Tibial nerve (tissue), 4 donors: ENCODE results near the gene SUMF1. TPM values are rescaled to one million over a fixed set of nuclear protein-coding genes. Genes with fewer than 3 reads are reported as not detected.

ENCODE experiments used
- DNase-seq, 2 donors: peaks; one replicate each; pipeline ENCODE4 v3.0.0-alpha.2; 2019; ENCODE audit warnings: low spot score in 2 of 2
- H3K27ac ChIP-seq, 4 donors: fragments of 200-600 bp; sonication (generic) in 3 of 4; one replicate each; pipeline ENCODE4 v1.5.1; 2017 to 2019; ENCODE audit warnings: mild to moderate bottlenecking in 1 of 4
- H3K27me3 ChIP-seq, 2 donors: fragments of 200-600 bp; sonication (generic) in 1 of 2; one replicate each; pipeline versions ENCODE4 v1.5.1 to v1.6.0; 2017 to 2019
- H3K36me3 ChIP-seq, 3 donors: fragments of 200-600 bp; sonication (generic); one replicate each; pipeline ENCODE4 v1.5.1; 2018 to 2019
- H3K4me1 ChIP-seq, 4 donors: fragments of 200-600 bp; sonication (generic) in 3 of 4; one replicate each; pipeline ENCODE4 v1.5.1; 2017 to 2019
- H3K4me3 ChIP-seq, 4 donors: fragments of 200-600 bp; sonication (generic) in 3 of 4; one replicate each; pipeline ENCODE4 v1.5.1; 2017 to 2019; ENCODE audit warnings: mild to moderate bottlenecking in 1 of 4, moderate library complexity in 1 of 4
- H3K9me3 ChIP-seq, 4 donors: fragments of 200-600 bp; sonication (generic) in 3 of 4; one replicate each; pipeline ENCODE4 v1.5.1; 2017 to 2019
- EP300 ChIP-seq, 2 donors: sonication (generic); formaldehyde crosslinking; IDR thresholded peaks; one replicate each; pipeline ENCODE4 v1.6.1; 2017; ENCODE audit warnings: antibody characterized with exemption in 2 of 2, mild to moderate bottlenecking in 1 of 2
- POLR2A ChIP-seq, 2 donors: fragments of 450-650 bp; IDR thresholded peaks; one replicate each; pipeline ENCODE4 v1.6.1; 2017; ENCODE audit warnings: antibody characterized with exemption in 2 of 2, mild to moderate bottlenecking in 2 of 2, moderate library complexity in 2 of 2
- WGBS, 2 donors: methylation state at CpG; one replicate each; pipeline ENCODE4 v1.1.5; 2018; 5-methylcytosine and 5-hydroxymethylcytosine counted together
- total RNA-seq, 4 donors: library from RNA; depleted of rRNA; stranded (reverse); fragments of >200 nt; gene quantifications; one replicate each; pipeline ENCODE4 v1.1.0, GENCODE V29; 2016
- TF ChIP-seq, protein P1 (sequence below), 5 experiments: fragments of 200-600 bp in 3 of 5; fragments of 450-650 bp in 2 of 5; sonication (generic) in 3 of 5; IDR thresholded peaks; one replicate each; pipeline ENCODE4 v1.5.1; 2016 to 2019; ENCODE audit warnings: antibody characterized with exemption in 5 of 5, mild to moderate bottlenecking in 3 of 5, moderate library complexity in 2 of 5

Gene SUMF1
- total RNA-seq, 4 donors from 2014 or later: 49.2 to 70.6 (median 63.8) TPM

DNA sequence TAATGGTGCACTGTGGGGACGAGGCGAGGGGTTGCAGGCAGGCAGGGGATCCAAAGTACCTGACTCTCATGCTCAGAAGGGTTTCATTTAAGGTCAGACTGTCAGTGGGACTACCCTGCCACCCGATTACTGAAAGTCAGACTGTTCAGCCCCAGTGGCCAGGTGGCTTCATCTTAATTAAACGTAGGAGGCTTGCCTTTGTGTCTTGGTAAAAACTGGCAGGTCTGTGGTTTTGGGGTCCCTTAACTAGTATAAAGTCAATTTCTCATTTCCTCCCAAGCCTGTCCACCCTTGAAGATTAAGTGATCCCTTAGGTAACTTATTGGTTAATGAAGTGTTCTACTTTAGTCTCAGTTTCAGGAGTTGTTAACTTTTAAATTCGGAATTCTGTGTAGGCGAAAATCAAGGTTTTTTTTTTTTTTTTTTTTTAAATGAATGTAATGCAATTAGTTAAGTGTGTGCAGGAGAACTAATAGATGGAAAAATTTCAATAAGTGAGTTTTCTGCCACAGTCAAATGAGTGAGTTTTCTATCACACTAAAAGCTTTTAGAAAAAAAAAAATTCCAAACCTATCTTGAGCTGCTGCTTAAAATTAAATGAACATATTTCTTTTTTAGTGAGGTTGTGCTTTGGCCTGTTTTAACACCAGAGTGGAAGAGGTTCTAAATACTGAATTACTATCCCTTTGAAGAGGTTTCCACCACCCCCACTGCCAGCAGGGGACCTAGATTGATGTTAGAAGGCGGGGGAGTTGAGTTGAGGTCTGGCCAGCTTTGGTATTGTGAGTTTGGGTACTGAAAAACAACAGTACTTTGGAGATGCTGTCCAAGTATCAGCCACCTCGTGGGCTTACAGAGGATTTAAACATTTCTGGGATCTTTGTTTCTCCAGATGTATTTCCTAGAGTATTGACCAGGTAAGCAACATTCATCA lies 41.2 kb upstream of the SUMF1 start:
- Histone ChIP-seq H3K27me3 (no peaks in the 10 kb centered on the region), H3K36me3 (no peaks in the 10 kb centered on the region), H3K9me3 (no peaks in the 10 kb centered on the region), H3K27ac (no peak overlapping the region), H3K4me1 (peaks cover 0 to 16% (median 7%) of the 10 kb centered on the region in 4 donors), H3K4me3 (no peak overlapping the region)
- no peak for TF ChIP-seq POLR2A (IDR thresholded peaks at IDR 0.05)
- WGBS, 2 donors: 64 to 66% methylated on average over 8 of the region's 8 CpGs
- DNase-seq: no peak

DNA sequence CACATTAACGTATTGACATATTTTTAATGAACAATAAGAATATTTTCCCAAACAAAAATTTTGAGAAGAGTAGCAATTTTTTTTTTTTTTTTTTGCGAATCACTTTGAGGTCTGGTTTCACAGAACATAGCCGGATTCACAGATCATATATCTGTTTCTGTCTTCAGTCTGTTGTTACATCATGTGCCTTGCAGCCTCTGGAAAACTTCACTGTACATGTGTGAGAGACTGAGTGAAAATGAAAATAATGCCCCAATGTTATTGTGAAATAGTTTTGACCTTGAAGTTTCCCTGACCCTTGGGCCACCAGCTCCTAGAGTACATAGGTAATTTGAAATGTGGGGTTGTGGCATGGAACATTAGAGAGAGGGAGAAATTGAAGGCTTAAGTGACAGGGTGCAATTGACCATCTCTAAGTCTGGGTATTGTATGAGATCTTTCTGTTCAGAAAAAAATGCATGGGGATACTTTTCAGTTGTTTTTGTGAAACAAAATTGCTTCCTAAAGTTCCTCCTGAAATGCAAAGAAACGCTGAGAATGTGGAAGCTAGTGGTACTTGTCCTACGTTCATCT lies 40.0 kb upstream of the SUMF1 start:
- no peak for DNase-seq
- H3K4me1 ChIP-seq: peaks cover 0 to 15% (median 6%) of the 10 kb centered on the region in 4 donors
- no peak for TF ChIP-seq POLR2A (IDR thresholded peaks at IDR 0.05)
- TF ChIP-seq, protein P1, sequence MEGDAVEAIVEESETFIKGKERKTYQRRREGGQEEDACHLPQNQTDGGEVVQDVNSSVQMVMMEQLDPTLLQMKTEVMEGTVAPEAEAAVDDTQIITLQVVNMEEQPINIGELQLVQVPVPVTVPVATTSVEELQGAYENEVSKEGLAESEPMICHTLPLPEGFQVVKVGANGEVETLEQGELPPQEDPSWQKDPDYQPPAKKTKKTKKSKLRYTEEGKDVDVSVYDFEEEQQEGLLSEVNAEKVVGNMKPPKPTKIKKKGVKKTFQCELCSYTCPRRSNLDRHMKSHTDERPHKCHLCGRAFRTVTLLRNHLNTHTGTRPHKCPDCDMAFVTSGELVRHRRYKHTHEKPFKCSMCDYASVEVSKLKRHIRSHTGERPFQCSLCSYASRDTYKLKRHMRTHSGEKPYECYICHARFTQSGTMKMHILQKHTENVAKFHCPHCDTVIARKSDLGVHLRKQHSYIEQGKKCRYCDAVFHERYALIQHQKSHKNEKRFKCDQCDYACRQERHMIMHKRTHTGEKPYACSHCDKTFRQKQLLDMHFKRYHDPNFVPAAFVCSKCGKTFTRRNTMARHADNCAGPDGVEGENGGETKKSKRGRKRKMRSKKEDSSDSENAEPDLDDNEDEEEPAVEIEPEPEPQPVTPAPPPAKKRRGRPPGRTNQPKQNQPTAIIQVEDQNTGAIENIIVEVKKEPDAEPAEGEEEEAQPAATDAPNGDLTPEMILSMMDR (IDR thresholded peaks at IDR 0.05): no peak
- no peak for TF ChIP-seq EP300 (IDR thresholded peaks at IDR 0.05)
- H3K27ac ChIP-seq: no peak overlapping the region
- 63 to 66% methylated on average over 5 of the region's 5 CpGs for WGBS, 2 donors
- no peaks in the 10 kb centered on the region for H3K27me3 ChIP-seq
- H3K9me3 ChIP-seq: no peaks in the 10 kb centered on the region
- H3K4me3 ChIP-seq: no peak overlapping the region
- no peaks in the 10 kb centered on the region for H3K36me3 ChIP-seq

DNA sequence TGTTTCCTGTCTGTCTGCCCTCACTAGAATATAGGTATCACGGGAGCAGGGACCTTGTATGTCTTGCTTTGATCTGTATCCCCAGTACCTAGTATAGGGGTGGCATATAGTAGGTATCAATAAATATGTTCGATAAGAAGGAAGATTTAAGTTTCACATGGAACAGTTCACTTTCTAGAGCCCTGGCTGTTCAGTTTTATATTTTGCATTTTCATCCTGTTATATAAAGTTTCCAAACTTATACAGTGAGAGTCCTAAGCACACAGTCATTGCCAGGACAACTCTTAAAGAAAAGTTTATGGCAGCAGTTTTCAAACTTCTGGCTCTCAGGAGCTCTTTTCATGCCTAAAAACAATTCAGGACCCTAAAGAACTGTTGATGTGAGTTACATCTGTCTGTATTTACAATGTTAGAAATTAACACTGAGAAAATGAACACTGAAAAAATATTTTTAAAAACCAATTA lies 39.5 kb upstream of the SUMF1 start:
- Histone ChIP-seq H3K27ac (no peak overlapping the region), H3K9me3 (no peaks in the 10 kb centered on the region), H3K4me3 (no peak overlapping the region), H3K4me1 (peaks cover 0 to 15% (median 6%) of the 10 kb centered on the region in 4 donors), H3K36me3 (no peaks in the 10 kb centered on the region), H3K27me3 (no peaks in the 10 kb centered on the region)
- no peak for TF ChIP-seq EP300 (IDR thresholded peaks at IDR 0.05)
- no peak for TF ChIP-seq POLR2A (IDR thresholded peaks at IDR 0.05)
- TF ChIP-seq, protein P1 (IDR thresholded peaks at IDR 0.05): no peak
- WGBS, 2 donors: 82% methylated on average over 2 of the region's 2 CpGs
- no peak for DNase-seq

DNA sequence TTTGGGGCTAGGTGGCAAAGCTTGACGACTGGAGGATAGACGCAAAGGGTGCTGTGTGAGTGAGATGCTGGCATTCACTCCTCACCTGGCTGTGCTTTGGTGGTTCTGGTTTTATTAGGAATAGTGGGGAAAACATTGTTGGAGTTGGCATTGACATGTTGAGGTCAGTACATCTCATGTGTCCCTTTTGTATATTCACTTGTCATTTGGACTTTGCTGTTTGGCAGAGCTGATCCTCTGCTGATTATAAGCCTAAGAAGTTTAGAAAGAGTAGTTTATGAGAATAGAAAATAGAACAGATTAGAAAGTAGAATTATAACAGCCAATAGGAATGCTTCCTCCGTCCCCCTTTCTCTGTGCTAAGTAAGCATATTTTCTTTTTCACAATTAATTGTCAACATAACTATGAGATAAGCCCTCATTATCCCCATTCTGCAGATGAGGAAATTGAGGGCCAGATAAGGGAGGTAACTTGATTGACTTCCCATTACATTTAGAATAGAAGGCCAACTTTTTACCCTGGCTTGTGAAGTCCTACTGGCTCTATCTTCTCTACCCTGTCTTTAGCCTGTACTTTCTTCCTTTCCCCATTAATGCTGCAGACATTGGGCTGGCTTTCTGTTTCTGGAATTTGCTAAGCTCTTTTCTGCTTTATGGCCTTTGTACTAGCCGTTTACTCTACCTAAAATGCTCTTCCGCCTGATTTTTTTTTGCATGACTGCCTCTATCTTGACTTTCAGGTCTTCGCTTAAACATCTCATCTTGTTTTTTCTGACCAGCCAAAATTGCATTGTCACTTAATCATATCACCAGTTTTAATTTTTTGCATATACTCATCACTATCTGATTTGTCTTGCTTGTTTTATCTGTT lies 38.9 kb upstream of the SUMF1 start:
- Histone ChIP-seq H3K4me1 (peaks cover 0 to 15% (median 6%) of the 10 kb centered on the region in 4 donors), H3K4me3 (no peak overlapping the region)

More for the DNA sequence above, 38.9 kb upstream of the SUMF1 start:
- no peaks in the 10 kb centered on the region for H3K36me3 ChIP-seq
- H3K27ac ChIP-seq: no peak overlapping the region
- no peak for DNase-seq
- WGBS, 2 donors: 79 to 84% methylated on average over 6 of the region's 6 CpGs
- H3K9me3 ChIP-seq: no peaks in the 10 kb centered on the region
- TF ChIP-seq POLR2A (IDR thresholded peaks at IDR 0.05) (no peak), EP300 (IDR thresholded peaks at IDR 0.05) (no peak)
- TF ChIP-seq, protein P1 (IDR thresholded peaks at IDR 0.05): no peak
- H3K27me3 ChIP-seq: no peaks in the 10 kb centered on the region
